Tibial artery (tissue), 4 donors: Measurements from ENCODE around the gene FHOD1.

Experiments used
- DNase-seq, 2 donors: peaks; one replicate each; pipeline ENCODE4 v3.0.0-alpha.2; 2019
- H3K27ac ChIP-seq, 2 donors: fragments of 200-600 bp; sonication (generic) in 1 of 2; 1 replicate in 1 of 2; 2 replicates in 1 of 2; pipeline ENCODE4 v1.5.1; 2018 to 2019; ENCODE audit warnings: mild to moderate bottlenecking in 1 of 2
- H3K27me3 ChIP-seq, 2 donors: fragments of 200-600 bp; sonication (generic) in 1 of 2; one replicate each; pipeline versions ENCODE4 v1.5.1 to v1.6.0; 2016 to 2019
- H3K36me3 ChIP-seq, 3 donors: fragments of 200-600 bp; sonication (generic) in 2 of 3; one replicate each; pipeline ENCODE4 v1.5.1; 2016 to 2019; ENCODE audit warnings: mild to moderate bottlenecking in 2 of 3
- H3K4me1 ChIP-seq, 4 donors: fragments of 200-600 bp; sonication (generic) in 2 of 4; 1 replicate in 3 of 4; 2 replicates in 1 of 4; pipeline ENCODE4 v1.5.1; 2016 to 2019
- H3K4me3 ChIP-seq, 2 donors: fragments of 200-600 bp; sonication (generic) in 1 of 2; 1 replicate in 1 of 2; 2 replicates in 1 of 2; pipeline ENCODE4 v1.5.1; 2018 to 2019; ENCODE audit warnings: mild to moderate bottlenecking in 2 of 2
- H3K9me3 ChIP-seq, 3 donors: fragments of 200-600 bp; sonication (generic) in 1 of 3; one replicate each; pipeline ENCODE4 v1.5.1; 2016 to 2019
- CTCF ChIP-seq, 2 experiments: fragments of 200-600 bp in 1 of 2; fragments of 450-650 bp in 1 of 2; IDR thresholded peaks; one replicate each; pipeline ENCODE4 v1.5.1; 2017 to 2019; ENCODE audit warnings: antibody characterized with exemption in 2 of 2, mild to moderate bottlenecking in 1 of 2, moderate library complexity in 1 of 2
- intact Hi-C: fragments of 100-400 bp; cut with DNase I; formaldehyde crosslinking; loops from one replicate; pipeline ENCODE4 v1.15.0; 2023; ENCODE audit warnings: low total_unique reads

Gene FHOD1

GRCh38 chr16:67227567-67227921, 19.7 kb downstream of the FHOD1 start:
- Histone ChIP-seq H3K4me1 (peaks cover 0 to 26% (median 16%) of the 10 kb centered on the region in 4 donors), H3K4me3 (peak overlapping the region; percentile 81 to 83), H3K36me3 (peaks cover 21 to 41% (median 38%) of the 10 kb centered on the region in 3 donors), H3K9me3 (no peaks in the 10 kb centered on the region), H3K27ac (peak overlapping the region; percentile 79 to 87), H3K27me3 (no peaks in the 10 kb centered on the region)
- no peak for DNase-seq
- intact Hi-C loops: no loop called here
- no peak for TF ChIP-seq CTCF (IDR thresholded peaks at IDR 0.05)

- Histone ChIP-seq H3K4me3 (peak within 1 kb of the TSS; percentile 81 to 83), H3K27ac (peak within 1 kb of the TSS; percentile 79 to 87), H3K27me3 (no peaks in the 10 kb centered on the region), H3K4me1 (peaks cover 0 to 26% (median 16%) of the 10 kb centered on the region in 4 donors), H3K9me3 (no peaks in the 10 kb centered on the region), H3K36me3 (peaks cover 21 to 40% (median 38%) of the 10 kb centered on the region in 3 donors)
- TF ChIP-seq CTCF (IDR thresholded peaks at IDR 0.05): peak in 1 of 2 experiments; percentile 25
- intact Hi-C loops: no loop called here
- DNase-seq: peak; percentile 98
These were observed 20.3 kb downstream of the FHOD1 start, which contains the start of gene TMEM208 for GRCh38 chr16:67226804-67227566. Gene TMEM208, plus strand, starts transcription at chr16:67227130. Its CDS starts 89 bp downstream, at chr16:67227219.

GRCh38 chr16:67226295-67226803, 20.9 kb downstream of the FHOD1 start:
- H3K4me1 ChIP-seq: peaks cover 0 to 26% (median 16%) of the 10 kb centered on the region in 4 donors
- H3K27ac ChIP-seq: peak overlapping the region; percentile 79 to 87
- intact Hi-C loops: no loop called here
- no peak for DNase-seq
- H3K4me3 ChIP-seq: peak overlapping the region; percentile 81 to 83
- peaks cover 21 to 34% (median 33%) of the 10 kb centered on the region in 3 donors for H3K36me3 ChIP-seq
- no peaks in the 10 kb centered on the region for H3K9me3 ChIP-seq
- TF ChIP-seq CTCF (IDR thresholded peaks at IDR 0.05): no peak
- H3K27me3 ChIP-seq: no peaks in the 10 kb centered on the region

GRCh38 chr16:67223992-67224391, 23.3 kb downstream of the FHOD1 start:
- intact Hi-C loops: no loop called here
- Histone ChIP-seq H3K4me1 (peaks cover 0 to 26% (median 16%) of the 10 kb centered on the region in 4 donors), H3K9me3 (no peaks in the 10 kb centered on the region), H3K27me3 (no peaks in the 10 kb centered on the region), H3K27ac (no peak overlapping the region), H3K36me3 (peaks cover 8 to 10% (median 9%) of the 10 kb centered on the region in 3 donors), H3K4me3 (no peak overlapping the region)
- no peak for DNase-seq
- TF ChIP-seq CTCF (IDR thresholded peaks at IDR 0.05): no peak

- H3K27ac ChIP-seq: no peak overlapping the region
- H3K4me3 ChIP-seq: no peak overlapping the region
- TF ChIP-seq CTCF (IDR thresholded peaks at IDR 0.05): no peak
- no peaks in the 10 kb centered on the region for H3K9me3 ChIP-seq
- intact Hi-C loops: no loop called here
- H3K36me3 ChIP-seq: peaks cover 0 to 34% (median 0%) of the 10 kb centered on the region in 3 donors
- no peaks in the 10 kb centered on the region for H3K27me3 ChIP-seq
- no peaks in the 10 kb centered on the region for H3K4me1 ChIP-seq
- DNase-seq: peak; percentile 72 to 74
These were observed 30.4 kb downstream of the FHOD1 start for GRCh38 chr16:67216612-67217490.
